GM23248 (cell line): ENCODE data around the gene SNRNP200.

Experiments
- EZH2 ChIP-seq: fragments of 200-600 bp; sonication (generic); IDR thresholded peaks from 2 replicates; pipeline ENCODE4 v1.6.1; 2018; ENCODE audit warnings: antibody characterized with exemption, mild to moderate bottlenecking; ENCODE audit not compliant: insufficient read depth, poor library complexity, severe bottlenecking
- EZH2phosphoT487 ChIP-seq: fragments of 200-600 bp; sonication (generic); IDR thresholded peaks from 2 replicates; pipeline ENCODE4 v1.6.1; 2018; ENCODE audit warnings: antibody characterized with exemption, moderate library complexity, mild to moderate bottlenecking, low read depth; ENCODE audit not compliant: insufficient read depth

- TF ChIP-seq EZH2 (no peak), EZH2phosphoT487 (no peak)
Measured at GRCh38 chr2:96330407-96330806, 25.1 kb upstream of the SNRNP200 start.
